ENCODE measurements around the gene DNAJB14.

The DNAJB14 gene

GRCh38 chr4:99878604-99879003, 67.8 kb downstream of the DNAJB14 start:
- no peak for DNase-seq (ENCODE audit: extremely low read depth, low read depth)
- TF ChIP-seq CTCF (IDR thresholded peaks at IDR 0.05; ENCODE audit: low read depth, low read length, missing control alignments): no peak
- no peak overlapping the region for H3K4me3 ChIP-seq (replicated peaks; ENCODE audit: low read depth, low read length)

DNA sequence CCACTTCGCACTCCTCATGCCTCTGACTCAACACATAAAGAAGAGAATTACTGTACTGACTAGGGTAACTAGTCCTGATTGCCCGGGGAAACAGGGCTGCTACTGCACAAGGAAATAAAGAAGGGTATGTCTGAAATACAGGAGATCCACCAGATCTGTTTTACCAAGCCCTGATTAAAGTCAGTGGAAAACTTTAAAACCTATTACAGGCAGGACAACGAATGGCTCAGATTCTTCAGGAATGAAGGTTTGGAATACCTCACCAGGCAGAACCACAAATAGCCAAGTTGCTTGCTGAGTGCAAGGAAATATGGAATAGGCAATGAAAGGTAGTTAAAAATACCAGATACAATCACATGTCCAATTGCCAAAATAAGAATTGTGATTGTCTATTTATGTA, 69.5 kb downstream of the DNAJB14 start:
- H3K4me3 ChIP-seq (replicated peaks; ENCODE audit: low read depth, low read length): no peak overlapping the region
- no peak for TF ChIP-seq CTCF (IDR thresholded peaks at IDR 0.05; ENCODE audit: low read depth, low read length, missing control alignments)
- DNase-seq (ENCODE audit: extremely low read depth, low read depth): no peak

- no peak overlapping the region for H3K4me3 ChIP-seq (replicated peaks; ENCODE audit: low read depth, low read length)
- no peak for TF ChIP-seq CTCF (IDR thresholded peaks at IDR 0.05; ENCODE audit: low read depth, low read length, missing control alignments)
- DNase-seq (ENCODE audit: extremely low read depth, low read depth): no peak
These were observed 71.3 kb downstream of the DNAJB14 start for GRCh38 chr4:99875071-99875470.

GRCh38 chr4:99872570-99872969, 73.8 kb downstream of the DNAJB14 start:
- no peak for DNase-seq (ENCODE audit: extremely low read depth, low read depth)
- H3K4me3 ChIP-seq (replicated peaks; ENCODE audit: low read depth, low read length): no peak overlapping the region
- TF ChIP-seq CTCF (IDR thresholded peaks at IDR 0.05; ENCODE audit: low read depth, low read length, missing control alignments): no peak

DNA sequence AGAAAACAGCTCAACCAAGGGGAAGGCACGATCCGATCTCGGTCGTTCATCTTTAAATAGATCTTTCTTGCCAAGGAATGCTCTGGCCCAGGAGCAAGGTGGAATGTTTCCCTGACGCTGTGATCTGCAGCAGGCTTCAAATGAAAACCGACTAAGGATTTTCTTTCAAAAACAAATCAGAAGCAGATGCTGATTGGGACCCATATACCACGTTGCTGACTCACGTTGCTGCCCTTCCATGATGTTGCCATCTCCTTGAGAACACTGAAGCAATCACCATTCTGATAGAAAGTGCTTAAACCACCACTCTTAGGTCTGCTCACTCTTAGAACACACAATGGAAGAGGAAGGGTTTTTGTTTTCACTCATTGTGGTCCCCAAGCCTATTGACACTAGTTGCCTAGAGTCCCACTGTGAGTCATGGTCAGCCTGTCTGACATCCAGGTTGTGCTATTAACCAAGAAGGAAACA, 78.3 kb downstream of the DNAJB14 start:
- DNase-seq (ENCODE audit: extremely low read depth, low read depth): peak; percentile 57
- no peak overlapping the region for H3K4me3 ChIP-seq (replicated peaks; ENCODE audit: low read depth, low read length)
- no peak for TF ChIP-seq CTCF (IDR thresholded peaks at IDR 0.05; ENCODE audit: low read depth, low read length, missing control alignments)

- TF ChIP-seq CTCF (IDR thresholded peaks at IDR 0.05; ENCODE audit: low read depth, low read length, missing control alignments): no peak
- no peak overlapping the region for H3K4me3 ChIP-seq (replicated peaks; ENCODE audit: low read depth, low read length)
- peak; percentile 10 for DNase-seq (ENCODE audit: extremely low read depth, low read depth)
These were observed 82.6 kb downstream of the DNAJB14 start for GRCh38 chr4:99863804-99864203.
